Left hindlimb (tissue), 1 donor: ENCODE measurements around the gene OAS3.
"Not testable (repeated sequence)": the region's sequence is repeated elsewhere in the genome, so short reads cannot be mapped to it uniquely, and the experiment has no call there.

ENCODE experiments used
- DNase-seq: peaks from one replicate; pipeline ENCODE4 v3.0.0-alpha.2; 2018

OAS3 gene

GRCh38 chr12:112927475-112927874 lies 10.8 kb upstream of the OAS3 start:
- no peak for DNase-seq

- DNase-seq: no peak
Measured at GRCh38 chr12:112927925-112928324, 10.3 kb upstream of the OAS3 start.

- no peak for DNase-seq
Measured at GRCh38 chr12:112928978-112929377, 9.3 kb upstream of the OAS3 start.

DNA sequence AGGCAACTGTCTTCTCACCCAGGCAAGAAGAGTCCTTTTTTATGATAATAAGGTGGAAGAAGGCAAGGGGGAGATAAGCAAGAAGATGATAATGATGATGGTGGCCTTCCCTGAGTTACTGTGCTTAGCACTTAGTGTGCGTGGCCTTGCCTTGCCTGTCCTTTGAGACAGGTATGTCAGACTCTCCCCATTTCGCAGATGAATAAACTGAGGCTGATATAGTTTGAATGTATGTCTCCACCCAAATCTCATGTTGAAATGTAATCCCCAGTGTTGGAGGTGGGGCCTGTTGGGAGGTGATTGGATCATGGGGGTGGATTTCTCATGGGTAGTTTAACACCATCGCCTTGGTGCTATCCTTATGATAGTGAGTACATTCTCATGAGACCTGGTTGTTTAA lies 8.6 kb upstream of the OAS3 start:
- DNase-seq: no peak

GRCh38 chr12:112930350-112930749 lies 7.9 kb upstream of the OAS3 start:
- no peak for DNase-seq

DNA sequence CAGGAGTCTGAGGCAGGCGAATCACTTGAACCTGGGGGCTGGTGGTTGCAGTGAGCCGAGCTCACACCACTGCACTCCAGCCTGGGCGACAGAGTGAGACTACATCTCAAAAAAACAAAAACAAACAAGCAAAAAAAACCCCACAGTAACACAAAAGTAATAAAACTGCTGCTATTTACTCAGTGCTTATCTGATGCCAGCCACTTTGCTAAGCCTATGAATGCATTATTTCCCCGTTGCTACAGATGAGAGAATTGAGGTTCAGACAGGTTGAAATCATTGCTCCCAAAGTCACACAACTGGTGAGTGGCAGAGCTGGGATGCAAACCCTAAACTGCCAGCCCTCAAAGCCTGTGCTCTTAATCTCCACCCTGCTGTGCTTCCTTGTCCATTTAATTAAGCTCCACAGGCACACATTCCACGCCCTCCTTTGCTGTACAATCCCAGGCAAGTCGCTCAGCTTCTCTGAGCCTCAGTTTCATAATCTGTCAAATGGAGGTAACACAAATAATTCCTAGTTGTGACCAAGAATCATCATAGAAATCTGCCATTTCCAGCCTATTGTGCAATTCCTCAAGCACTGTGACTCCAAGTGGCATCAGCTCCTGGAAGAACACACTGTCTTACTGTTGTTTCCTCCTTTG lies 5.7 kb upstream of the OAS3 start:
- no peak for DNase-seq

GRCh38 chr12:112933129-112933505 lies 5.2 kb upstream of the OAS3 start:
- no peak for DNase-seq

DNA sequence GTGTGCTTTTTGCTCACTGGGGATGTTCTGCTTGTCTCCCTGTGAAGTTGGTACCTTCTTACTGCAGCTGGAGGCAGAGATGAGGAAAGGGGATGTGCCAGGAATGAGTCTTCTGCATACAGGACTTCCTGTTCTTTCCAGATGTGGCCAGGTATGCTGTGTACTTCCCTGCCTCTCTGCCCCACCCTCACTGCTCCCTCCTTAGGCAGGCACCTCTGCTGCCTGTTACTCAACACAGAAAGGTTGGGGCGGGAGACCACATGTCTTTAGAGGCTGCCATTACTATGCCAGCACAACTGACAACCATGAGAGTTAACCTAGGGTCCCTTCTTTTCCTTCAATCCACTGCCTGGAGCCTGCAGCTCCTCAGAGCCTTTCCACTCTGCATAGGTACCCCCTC lies 2.0 kb upstream of the OAS3 start:
- no peak for DNase-seq

DNA sequence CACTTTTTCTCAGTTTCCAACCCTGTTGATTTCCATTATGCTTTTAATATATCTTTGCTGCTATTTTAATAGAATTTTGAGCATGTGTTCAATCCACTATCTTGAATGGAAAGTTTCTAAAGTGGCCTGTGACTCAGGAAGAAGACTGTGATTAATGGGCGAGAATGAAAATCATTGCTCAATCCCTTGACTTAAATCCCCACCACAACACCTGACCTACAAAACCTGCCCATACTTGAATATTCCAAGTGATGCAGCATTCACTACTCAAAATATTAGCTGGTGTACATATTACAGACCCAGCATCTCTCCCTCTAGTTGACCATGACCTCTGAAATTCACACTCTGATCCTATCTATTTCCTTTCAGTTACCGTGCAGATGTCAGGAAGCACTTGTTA lies 1.3 kb upstream of the OAS3 start:
- no peak for DNase-seq

DNA sequence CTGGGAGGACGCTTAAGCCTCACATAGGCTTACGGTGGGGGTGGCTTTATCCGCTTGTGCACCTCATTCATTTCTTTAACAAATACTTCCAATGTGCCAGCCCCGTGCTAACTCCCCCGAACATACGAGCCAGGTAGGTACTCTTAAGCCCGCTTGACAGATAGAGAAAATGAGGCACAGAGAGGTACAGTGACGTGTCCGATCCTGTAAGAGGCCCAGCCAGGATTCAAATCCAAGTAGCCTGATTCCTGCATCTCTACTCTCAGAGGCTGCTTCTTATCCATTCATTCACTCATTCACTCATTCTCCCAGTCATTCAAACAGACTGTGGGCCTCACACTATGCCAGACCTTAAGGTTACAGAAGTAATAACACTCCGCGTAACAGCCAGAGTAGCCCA lies 477 bp downstream of the OAS3 start:
- DNase-seq: no peak

GRCh38 chr12:112939761-112940381 lies 1.6 kb downstream of the OAS3 start:
- no peak for DNase-seq

- DNase-seq: no peak
Measured at GRCh38 chr12:112941528-112942335, 3.5 kb downstream of the OAS3 start.

GRCh38 chr12:112942572-112942971 lies 4.3 kb downstream of the OAS3 start:
- no peak for DNase-seq

GRCh38 chr12:112944024-112944690 lies 5.9 kb downstream of the OAS3 start:
- DNase-seq: no peak

DNA sequence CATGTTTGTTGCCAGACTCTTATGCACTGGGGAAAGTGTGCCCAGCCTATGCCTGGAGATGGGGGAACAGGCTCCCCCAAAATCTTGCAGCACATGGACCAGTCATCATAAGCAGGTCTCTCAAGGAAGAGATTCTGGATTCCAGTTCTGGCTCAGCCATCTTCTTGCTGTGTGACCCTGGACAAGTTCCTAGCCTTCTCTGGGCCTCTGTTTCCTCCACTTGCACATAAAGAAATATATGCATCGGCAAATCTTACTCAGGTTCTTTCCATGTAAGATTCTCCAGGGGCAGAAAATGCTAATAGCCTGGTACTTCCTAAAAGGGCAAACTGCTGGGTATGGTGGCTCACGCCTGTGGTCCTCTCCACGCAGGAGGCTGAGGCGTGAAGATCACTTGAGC lies 7.2 kb downstream of the OAS3 start:
- DNase-seq: no peak

GRCh38 chr12:112946236-112947000 lies 8.1 kb downstream of the OAS3 start:
- no peak for DNase-seq

DNA sequence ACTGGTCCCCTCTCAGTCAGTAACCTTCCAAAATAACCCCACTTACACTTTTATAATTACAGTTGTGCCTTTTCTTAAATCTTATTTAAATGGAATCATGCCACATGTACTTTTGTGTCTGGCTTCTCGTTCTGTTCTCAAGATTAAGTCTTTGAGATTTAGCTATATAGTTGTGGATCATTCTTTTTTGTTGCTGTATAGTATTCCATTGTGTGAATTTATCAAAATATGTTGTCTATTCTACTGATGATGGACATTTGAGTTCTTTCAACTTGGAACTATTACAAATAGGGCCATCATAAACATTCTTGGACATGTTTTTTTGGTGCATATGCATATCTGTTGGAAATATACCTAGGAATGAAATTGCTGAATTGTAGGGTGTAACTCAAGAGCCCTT lies 9.0 kb downstream of the OAS3 start:
- no peak for DNase-seq

DNA sequence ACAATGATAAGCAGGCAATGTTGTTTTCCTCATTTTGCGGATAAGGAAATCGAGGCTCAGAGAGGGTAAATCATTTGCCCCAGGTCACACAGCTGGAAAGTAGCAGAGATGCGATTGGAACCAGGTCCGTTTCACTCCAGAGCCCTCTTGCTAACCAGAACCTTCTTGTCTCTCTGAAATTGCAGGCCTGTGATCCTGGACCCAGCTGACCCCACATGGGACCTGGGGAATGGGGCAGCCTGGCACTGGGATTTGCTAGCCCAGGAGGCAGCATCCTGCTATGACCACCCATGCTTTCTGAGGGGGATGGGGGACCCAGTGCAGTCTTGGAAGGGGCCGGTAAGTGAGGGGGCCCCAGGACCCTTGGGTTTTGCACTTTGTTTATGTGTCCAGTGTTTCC lies 9.5 kb downstream of the OAS3 start:
- DNase-seq: no peak

GRCh38 chr12:112948806-112949205 lies 10.5 kb downstream of the OAS3 start:
- no peak for DNase-seq

DNA sequence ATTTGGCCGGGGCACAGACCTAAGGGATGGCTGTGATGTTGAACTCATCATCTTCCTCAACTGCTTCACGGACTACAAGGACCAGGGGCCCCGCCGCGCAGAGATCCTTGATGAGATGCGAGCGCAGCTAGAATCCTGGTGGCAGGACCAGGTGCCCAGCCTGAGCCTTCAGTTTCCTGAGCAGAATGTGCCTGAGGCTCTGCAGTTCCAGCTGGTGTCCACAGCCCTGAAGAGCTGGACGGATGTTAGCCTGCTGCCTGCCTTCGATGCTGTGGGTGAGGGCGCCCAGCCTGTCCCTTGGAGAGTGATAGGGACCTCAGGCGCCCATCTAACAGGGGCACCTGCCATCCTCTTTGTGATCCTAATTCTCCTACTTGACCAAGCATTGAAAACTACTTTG lies 12.4 kb downstream of the OAS3 start:
- DNase-seq: no peak

DNA sequence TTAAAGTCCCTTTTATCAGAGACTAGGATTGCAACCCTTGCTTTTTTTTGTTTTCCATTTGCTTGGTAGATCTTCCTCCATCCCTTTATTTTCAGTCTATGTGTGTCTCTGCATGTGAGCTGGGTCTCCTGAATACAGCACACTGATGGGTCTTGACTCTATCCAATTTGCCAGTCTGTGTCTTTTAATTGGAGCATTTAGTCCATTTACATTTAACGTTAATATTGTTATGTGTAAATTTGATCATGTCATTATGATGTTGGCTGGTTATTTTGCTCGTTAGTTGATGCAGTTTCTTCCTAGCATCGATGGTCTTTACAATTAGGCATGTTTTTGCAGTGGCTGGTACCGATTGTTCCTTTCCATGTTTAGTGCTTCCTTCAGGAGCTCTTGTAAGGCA lies 18.9 kb downstream of the OAS3 start:
- DNase-seq: not testable (repeated sequence)

DNA sequence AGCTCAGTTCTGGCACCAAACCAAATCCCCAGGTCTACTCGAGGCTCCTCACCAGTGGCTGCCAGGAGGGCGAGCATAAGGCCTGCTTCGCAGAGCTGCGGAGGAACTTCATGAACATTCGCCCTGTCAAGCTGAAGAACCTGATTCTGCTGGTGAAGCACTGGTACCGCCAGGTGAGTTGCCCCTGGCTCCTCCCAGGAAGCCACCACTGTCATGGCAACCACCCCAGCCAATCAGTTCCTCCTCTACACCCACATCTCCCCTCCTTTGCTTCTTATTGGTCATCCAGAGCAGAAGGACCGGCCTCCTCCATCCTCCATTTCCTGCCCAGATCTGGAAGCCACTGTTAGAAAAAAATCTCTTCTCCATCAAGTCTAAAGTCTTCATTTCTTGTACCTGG lies 22.8 kb downstream of the OAS3 start:
- no peak for DNase-seq

- no peak for DNase-seq
Measured at GRCh38 chr12:112961536-112961935, 23.3 kb downstream of the OAS3 start.
